ENCODE results near the gene HMX1. TPM values are rescaled to one million over a fixed set of nuclear protein-coding genes. Genes with fewer than 3 reads are reported as not detected.

HMX1 gene
- total and polyA plus RNA-seq, 2 donors (not counting 3 experiments of a cell fraction or from before 2014, with no cell fraction given), result not detected

DNA sequence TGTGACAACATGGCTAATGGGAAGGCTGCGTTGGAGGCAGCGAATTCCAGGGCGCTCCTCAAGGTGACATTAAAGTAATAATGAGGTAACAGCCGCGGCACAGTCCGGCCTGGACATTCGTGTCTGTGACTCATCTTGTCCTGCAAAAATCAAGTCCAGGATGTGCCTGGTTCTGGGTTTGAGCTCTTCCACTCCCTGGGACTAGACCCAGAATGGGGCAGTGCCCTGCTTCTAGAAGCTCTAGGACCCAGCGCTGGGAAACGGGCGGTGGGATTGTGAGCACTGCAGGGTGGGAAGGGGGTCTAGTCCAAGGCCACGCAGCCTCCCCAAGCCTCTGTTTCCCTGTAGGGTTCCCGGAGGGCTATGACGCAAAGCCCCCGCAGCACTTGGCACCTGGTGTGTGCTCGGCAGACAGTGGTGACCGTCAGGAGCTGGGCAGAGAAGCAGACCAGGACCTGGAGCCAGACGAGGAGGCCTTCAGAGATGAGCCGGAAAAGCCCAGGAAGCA lies 34.9 kb downstream of the HMX1 start:
- dilution Hi-C loops (cut with MboI; ENCODE audit: extremely low pct_ligation_motif_present, low sequenced_read_pairs), result no loop called here
- H2AFZ ChIP-seq (ENCODE audit: low read depth, low read length), result no peak overlapping the region

More for the DNA sequence above, 34.9 kb downstream of the HMX1 start:
- DNase-seq (ENCODE audit: low read depth, low spot score) (no peak), FAIRE-seq (no peak)
- Histone ChIP-seq H3K9me1 (replicated peaks; ENCODE audit: control insufficient read depth, extremely low read depth, insufficient read depth, low read length) (no peaks in the 10 kb centered on the region), H3K4me1 (ENCODE audit: control insufficient read depth, extremely low read depth, insufficient read depth, low read length) (no peaks in the 10 kb centered on the region), H3K27me3 (ENCODE audit: control insufficient read depth in 2 of 2, insufficient read depth in 2 of 2, low read length in 2 of 2) (no peaks in the 10 kb centered on the region), H3K36me3 (ENCODE audit: control insufficient read depth in 2 of 2, extremely low read depth in 1 of 2, insufficient read depth in 2 of 2, low read length in 2 of 2) (no peaks in the 10 kb centered on the region), H3K4me3 (replicated peaks in 1 of 3; ENCODE audit: insufficient read depth in 1 of 3, low read depth in 1 of 3, low read length in 3 of 3) (no peak overlapping the region), H3K79me2 (ENCODE audit: control insufficient read depth, insufficient read depth, low read length) (no peaks in the 10 kb centered on the region), H4K20me1 (replicated peaks; ENCODE audit: control insufficient read depth, extremely low read depth, insufficient read depth, low read length) (no peaks in the 10 kb centered on the region), H3K27ac (ENCODE audit: insufficient read depth, low read depth, low read length) (no peak overlapping the region), H3K9ac (replicated peaks; ENCODE audit: extremely low read depth, insufficient read depth, low read length) (no peak overlapping the region), H3K4me2 (ENCODE audit: insufficient read depth, low read length) (no peak overlapping the region), H3K9me3 (replicated peaks; ENCODE audit: control insufficient read depth, insufficient read depth, low read length) (no peaks in the 10 kb centered on the region)
- CTCF ChIA-PET, result no interaction called here
- intact Hi-C loops (cut with micrococcal nuclease), result no loop called here
- BruUV-seq (replicated peaks), result no TSS peak
- TF ChIP-seq, protein P1, sequence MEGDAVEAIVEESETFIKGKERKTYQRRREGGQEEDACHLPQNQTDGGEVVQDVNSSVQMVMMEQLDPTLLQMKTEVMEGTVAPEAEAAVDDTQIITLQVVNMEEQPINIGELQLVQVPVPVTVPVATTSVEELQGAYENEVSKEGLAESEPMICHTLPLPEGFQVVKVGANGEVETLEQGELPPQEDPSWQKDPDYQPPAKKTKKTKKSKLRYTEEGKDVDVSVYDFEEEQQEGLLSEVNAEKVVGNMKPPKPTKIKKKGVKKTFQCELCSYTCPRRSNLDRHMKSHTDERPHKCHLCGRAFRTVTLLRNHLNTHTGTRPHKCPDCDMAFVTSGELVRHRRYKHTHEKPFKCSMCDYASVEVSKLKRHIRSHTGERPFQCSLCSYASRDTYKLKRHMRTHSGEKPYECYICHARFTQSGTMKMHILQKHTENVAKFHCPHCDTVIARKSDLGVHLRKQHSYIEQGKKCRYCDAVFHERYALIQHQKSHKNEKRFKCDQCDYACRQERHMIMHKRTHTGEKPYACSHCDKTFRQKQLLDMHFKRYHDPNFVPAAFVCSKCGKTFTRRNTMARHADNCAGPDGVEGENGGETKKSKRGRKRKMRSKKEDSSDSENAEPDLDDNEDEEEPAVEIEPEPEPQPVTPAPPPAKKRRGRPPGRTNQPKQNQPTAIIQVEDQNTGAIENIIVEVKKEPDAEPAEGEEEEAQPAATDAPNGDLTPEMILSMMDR (IDR thresholded peaks at IDR 0.05; ENCODE audit: extremely low read depth in 1 of 2, insufficient read depth in 1 of 2, low read depth in 1 of 2, low read length in 2 of 2), result no peak
- TF ChIP-seq EZH2 (IDR thresholded peaks at IDR 0.05; ENCODE audit: borderline replicate concordance, low read depth, low read length, severe bottlenecking) (no peak), JUN (IDR thresholded peaks at IDR 0.05; ENCODE audit: borderline replicate concordance, insufficient read depth, insufficient read length, low read depth) (no peak), GATA2 (IDR thresholded peaks at IDR 0.05; ENCODE audit: insufficient read depth, insufficient read length, low read depth, low read length) (no peak), MYC (IDR thresholded peaks at IDR 0.05; ENCODE audit: low read depth, low read length) (no peak), POLR2AphosphoS5 (IDR thresholded peaks at IDR 0.05; ENCODE audit: insufficient read depth, low read depth, low read length) (no peak), POLR2A (IDR thresholded peaks at IDR 0.05; ENCODE audit: low read depth, low read length) (no peak), FOS (IDR thresholded peaks at IDR 0.05; ENCODE audit: borderline replicate concordance, insufficient read depth, low read length) (no peak)
- TF ChIP-seq, protein P2, sequence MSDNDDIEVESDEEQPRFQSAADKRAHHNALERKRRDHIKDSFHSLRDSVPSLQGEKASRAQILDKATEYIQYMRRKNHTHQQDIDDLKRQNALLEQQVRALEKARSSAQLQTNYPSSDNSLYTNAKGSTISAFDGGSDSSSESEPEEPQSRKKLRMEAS (IDR thresholded peaks at IDR 0.05; ENCODE audit: insufficient read depth, insufficient read length), result no peak
- POLR2A ChIA-PET, result no interaction called here
